ENCODE data around the gene AGK.

The AGK gene

DNA sequence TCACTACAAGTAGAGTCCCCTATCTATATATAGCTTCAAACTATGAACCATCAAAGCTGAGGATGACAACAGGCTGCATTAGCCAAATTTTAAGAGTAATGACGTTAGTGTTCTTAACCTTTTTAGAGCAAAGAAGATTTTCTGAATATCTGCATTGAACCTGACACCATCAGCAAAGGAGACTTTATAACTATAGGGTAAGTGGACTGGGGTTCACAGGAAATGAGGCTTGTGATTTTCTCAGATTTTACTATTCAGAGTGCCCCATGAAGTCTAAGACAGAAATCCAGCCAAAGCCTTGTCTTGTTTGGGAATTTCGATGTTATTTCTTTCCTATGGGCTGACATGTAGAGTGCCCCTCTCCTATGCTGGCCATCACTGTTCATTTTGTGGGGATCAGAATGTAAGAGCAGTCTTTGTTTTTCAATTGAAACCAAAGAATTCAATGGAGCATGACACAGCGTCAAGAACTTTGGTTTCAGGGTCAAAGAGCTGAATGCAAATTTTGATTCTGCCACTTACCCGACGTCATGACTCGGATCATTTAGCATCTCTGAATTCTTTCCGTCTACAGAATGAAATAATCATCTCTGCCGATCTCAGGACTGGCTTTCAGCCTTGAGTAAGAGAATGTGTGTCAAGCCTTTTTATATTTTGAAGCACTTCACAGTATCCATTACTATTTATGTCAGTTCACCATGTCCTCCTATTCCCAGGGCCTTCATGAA, 98.1 kb downstream of the AGK start:
- no peak for DNase-seq

DNA sequence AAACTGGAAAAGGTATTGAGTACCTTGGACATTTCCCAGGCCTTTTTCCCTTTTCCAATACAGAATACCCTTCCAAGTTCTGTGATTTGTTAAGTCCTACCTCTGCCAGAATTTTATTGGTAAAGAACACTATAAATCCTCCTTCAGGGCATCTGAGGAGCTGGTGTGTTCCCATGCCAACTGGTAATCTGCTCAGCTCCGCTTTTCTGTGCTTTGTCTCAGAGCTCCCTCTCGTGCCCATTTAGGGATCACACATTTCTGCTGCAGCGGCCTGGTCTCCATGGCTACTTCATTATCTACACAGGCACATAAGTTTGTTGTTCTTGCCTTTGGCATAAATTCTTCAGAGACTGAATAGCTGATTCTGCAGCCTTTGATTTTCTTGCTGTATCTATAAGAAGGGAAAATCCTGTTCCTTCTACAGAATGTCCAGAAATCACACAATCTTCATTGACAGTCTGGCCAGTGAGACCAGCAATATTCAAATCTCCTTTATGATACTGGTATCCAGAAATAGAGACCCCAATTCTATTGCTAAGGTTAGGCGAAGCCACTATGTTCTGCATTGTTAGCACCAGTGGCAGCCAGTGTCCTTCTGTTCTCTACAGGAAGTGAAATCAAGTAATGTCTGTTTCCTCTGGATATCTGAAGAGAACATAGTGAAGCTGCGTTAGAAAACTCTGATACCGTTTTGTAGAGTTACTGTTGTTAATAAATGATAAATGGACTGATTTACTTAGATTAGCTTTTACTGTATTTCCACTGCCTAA, 98.8 kb downstream of the AGK start:
- no peak for DNase-seq

DNA sequence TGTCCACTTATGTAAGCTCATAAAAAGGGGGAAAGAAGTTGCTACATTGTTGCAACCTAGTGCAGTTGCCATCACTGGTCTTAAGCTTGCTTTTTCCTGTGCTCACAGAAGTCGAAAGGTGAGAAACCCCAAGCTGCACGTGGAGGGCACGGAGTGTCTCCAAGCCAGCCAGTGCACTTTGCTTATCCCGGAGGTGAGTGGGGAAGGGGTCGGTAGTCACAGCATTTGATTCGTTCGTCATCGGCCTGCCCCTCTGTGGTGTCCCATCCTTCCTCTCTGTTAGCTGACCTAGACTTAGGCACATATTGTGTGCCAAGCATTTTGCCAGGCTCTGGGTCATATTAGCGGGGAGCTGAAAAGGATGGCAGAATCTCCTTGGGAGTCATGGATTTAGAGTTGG, 100.2 kb downstream of the AGK start:
- no peak for DNase-seq

DNA sequence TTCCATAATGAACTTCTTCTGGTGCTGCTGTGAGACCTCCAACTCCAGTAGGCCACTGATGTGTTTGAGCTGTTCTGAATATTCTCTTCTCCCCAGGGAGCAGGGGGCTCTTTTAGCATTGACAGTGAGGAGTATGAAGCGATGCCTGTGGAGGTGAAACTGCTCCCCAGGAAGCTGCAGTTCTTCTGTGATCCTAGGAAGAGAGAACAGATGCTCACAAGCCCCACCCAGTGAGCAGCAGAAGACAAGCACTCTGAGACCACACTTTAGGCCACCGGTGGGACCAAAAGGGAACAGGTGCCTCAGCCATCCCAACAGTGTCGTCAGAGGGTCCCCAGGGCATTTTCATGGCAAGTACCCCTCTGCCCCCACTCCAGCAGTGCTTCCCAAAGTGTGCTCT, 101.5 kb downstream of the AGK start:
- DNase-seq = no peak

DNA sequence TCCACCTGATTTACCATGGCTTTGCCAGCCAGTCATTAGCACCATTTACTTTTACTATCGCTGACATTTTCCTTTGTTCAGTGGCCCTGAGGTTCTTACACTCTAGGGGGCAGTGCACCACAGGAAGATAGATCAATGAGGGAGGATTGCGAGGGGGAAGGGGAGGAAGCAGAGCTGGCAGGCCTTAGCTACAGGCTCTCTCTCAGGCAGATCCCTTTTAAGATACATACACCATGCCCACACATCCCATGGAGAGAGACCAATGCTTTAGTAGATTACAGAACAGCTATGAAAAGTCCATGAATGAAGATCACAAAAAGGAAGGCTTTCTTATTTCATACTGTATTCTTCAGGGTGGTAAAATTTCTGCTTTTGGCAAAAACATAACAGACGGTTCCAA, 103.3 kb downstream of the AGK start:
- DNase-seq = peak; percentile 68

DNA sequence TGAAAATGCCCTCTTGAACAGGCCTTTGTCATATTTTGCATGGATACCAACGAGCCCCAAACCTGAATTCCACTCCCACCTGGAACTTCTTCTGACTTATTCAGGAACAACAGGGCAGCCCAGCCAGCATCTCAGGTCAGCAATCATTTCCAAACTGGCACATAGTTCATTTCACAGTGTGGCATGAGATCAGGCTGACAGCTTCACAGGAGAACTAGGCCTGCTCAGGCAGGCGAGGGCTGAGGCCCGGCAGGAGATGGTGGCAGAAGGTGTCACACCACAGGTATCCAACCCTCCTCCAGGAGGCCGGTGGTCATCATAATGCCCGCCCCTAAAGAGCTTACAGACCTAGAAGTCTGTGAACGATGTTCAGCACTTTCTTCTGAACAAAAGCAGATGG, 108.3 kb downstream of the AGK start:
- DNase-seq = no peak

DNA sequence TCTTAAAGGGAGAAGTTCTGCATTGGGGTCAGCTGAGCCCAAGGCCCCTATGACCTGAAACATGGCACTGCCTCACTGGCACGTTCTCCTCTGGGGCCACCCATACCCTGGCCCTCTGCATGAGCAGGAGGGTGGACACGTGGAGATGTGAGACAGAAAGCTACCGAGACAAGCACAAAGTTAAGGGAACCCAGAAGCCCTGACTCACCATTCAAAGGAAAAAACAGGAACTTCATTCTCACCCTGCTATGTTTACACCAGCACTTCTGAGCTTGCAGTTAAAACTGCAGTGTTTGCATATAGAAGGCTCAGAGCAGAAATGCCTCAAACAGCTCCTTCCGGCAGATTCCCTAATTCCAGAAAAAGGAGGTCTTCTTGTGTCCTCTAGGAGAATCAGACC, 109.0 kb downstream of the AGK start:
- peak; percentile 80 for DNase-seq

DNA sequence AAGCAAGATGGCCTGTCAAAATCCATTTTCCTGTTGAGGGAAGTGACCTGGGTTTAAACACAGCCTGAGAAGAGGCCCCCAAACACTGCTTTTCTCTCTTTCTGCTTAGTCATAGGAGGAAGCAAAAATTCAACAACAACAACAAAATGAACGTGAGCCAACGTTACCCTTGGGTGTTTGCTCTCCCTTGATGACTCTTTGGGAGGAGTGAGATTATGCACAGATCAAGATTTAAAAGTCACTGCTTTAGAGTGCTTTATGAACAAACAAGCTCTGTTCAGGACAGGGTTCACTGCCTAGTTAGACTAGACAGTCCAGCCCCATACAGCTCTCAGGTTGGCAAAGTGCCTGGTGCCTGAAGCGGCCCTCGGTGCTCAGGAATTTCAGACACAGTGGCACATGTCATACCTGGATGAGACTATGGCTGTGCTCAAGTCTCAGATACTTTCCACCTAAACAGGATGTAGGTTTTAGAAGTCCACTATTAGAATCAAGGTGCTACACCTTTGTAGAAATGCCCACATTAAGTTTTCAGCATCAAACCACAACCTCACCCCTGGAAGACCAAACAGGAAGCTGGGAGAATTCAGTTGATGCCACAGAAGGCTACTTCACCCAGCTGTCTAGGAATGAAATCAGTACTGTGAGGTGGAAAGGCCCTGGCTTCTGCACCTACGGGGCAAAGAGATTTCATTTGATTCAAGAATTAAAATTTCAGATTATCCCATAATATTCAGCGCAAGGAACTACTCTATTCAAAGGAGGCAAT, 112.1 kb downstream of the AGK start:
- peak; percentile 43 for DNase-seq

DNA sequence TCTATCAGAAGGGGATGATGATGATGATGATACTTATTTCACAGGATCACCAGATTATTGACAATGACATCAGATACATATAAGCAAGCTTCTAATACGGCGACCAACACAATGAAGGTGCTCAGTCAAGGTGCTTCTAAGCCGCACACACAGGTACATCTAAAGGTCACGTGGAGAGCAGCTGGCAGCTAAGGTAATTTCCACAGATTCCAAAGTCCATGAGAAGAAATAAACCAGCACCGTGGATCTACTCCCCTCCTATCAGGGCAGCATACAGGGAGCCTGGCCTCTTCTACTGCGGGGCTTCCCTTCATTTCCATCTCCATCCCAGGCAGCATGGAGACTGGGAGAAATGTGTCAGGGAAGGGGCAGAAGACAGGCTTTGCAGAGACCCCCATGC, 113.2 kb downstream of the AGK start:
- no peak for DNase-seq

DNA sequence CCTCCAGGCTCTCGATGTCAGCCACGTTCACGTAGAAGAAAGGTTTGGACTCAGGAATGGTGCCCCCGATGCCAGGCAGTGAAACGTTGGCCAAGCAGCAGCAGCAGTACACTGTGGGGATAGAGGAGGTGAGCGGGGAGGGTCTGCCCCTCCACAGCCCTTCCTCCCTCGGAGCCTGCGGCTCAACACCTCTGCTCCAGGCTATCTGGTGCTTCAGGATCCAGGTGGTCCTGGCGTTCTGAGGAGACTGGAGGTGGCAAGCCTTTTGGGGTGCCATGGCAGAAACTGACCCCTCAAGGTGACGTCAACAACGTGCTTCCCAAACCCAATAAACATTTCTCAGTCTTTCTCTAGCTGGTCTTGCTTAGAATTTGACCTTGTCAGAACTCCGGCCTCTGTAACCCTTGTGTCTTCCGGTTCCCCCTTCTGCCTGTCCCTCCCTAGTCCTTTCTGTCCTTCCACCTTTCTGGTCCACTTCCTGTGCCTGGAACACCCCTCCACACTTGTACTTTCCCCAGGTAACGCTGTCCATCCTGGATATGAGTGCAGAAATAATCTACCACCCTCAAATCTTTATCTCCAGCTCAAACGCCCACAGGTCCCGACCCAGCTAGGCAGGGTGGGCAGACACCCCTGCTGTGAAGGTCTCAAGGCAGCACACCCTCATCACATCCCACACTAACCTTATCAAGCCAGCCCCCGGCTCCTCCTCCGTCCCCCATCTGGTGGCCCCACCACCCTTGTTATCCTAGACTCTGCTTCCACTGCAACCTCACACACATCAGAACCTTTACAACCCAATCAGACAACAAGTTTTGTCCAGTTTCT, 114.2 kb downstream of the AGK start:
- DNase-seq = no peak

DNA sequence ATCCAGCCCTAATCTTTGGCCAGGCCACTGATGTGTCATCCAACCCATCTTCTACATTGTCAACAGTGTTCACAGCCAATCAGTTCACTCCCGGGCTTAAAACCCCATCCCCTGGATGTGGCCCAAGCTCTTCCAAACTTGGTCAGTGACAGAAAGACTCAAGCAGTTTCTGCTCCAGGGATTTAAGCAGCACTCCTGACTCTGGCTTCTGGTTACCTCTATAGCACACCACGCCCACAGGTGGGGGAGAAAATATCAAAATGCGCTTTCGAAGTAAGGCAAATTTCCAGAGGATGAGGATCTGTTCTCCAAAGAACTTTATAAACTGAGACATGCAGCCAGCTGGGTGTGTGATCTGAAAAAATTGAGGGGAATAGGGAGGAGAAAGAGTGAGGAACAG, 114.9 kb downstream of the AGK start:
- DNase-seq = no peak

DNA sequence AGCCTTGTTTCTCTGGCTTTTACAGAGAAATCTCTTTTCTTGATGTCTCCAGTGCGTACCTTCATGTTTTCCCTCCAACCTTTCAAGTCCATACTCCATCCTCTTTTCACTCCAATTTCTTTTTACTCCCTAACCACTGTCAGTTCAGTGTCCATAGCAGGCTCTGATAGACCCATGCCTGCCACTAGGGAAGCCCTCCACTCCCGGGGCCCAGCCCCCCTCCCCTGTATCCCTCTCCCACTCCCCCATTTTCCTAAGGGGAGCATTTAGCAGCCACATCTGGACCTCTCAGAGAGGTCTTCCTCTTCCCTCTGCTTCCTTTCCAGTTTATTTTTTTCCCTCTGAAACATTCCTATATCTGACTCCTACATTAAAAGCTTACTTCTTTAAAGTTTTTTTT, 117.6 kb downstream of the AGK start:
- DNase-seq = no peak

DNA sequence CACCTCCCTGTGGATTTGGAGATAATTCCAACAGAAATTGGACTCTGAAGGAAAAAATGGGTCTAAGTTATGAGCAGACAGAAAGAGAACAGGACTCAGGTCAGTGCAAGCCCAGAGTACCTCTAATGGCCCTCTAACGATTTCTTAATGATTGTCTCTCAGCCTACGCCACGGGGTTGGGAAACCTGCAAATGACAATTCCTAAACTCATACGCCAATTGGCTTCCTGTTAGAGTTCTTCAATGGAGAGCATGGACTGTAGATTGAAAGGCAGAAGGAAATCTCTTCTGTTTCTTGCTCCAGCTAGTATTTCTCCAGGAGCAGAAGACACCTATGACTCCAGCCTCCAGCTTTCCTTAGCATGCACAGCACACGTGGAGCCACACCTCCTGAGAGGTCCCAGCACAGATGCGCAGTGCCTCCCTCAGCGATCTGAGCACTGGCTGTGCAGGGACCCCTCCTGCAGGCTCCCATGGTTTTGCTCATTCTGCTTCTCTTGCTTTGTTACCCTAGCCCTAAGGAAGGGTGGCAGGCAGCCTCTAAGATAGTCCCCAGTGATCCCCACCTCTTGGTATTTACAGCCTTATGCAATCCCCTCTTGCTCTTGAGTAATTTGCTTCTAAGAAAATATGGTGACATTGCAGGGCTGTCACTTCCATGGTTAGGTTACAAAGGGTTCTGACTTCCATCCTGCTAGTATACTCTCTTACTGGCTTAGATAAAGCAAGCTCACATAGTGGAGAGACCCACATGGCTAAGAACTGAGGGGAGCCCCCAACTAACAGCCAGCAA, 120.7 kb downstream of the AGK start:
- DNase-seq = peak; percentile 85

DNA sequence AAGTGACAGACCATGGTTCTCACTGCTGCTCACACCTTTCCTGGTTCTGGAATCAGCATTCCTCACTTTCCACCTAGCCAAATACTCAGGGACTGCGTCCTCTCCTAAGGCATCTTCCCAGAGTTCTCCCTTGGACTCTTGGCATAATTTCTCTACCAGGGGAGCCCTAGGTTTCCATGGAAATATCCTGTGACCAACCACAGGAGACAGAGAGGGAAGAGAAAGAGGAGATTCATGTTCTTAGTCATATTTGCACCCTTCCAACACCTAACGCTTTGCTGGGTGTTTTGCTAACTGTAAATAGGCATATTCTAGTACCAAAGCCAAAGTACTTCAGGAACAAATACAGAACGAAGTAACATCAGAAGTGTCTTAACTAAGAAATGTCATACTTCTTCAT, 122.1 kb downstream of the AGK start:
- no peak for DNase-seq

DNA sequence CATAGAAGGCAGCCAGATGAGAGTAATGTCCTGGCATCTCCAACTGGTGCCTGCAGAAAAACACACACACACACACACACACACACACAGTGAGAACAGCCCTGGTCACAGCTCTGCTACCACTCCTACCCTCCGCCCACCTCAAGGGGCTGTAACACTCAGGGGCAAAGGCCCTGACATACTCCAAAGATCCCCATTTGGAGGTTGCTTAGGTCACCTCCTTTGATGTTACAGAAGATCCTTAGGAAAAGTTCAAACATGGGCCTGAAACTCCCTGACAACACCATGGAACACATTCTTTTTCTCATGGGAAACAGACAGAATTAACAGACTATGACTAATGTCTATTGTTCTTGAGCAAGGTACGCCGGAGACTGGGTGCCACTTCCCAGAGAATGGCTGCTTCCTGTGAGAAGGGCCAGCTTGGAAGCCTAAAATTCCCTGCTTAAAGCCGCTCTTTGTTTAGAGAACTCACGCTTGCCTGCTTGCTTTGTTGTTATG, 123.0 kb downstream of the AGK start:
- DNase-seq = no peak

DNA sequence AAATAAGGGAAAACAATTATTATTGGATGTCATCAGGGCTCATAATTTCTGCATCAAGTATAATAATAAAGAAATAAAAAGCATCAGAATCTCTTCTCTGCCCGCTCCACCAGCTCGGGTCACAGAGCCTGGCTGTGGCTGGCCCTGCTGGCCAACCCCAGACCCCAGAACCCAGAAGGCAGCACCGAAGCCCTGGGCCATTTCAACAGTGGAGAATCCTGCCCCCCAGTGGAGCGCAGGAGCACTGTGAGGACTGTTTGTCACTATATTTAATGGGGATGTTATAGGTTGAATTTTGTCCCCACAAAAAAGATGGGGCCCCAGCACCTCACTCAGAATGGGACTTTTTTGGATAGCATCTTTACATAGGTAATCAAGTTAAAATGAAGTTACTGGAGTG, 123.5 kb downstream of the AGK start:
- DNase-seq = no peak

DNA sequence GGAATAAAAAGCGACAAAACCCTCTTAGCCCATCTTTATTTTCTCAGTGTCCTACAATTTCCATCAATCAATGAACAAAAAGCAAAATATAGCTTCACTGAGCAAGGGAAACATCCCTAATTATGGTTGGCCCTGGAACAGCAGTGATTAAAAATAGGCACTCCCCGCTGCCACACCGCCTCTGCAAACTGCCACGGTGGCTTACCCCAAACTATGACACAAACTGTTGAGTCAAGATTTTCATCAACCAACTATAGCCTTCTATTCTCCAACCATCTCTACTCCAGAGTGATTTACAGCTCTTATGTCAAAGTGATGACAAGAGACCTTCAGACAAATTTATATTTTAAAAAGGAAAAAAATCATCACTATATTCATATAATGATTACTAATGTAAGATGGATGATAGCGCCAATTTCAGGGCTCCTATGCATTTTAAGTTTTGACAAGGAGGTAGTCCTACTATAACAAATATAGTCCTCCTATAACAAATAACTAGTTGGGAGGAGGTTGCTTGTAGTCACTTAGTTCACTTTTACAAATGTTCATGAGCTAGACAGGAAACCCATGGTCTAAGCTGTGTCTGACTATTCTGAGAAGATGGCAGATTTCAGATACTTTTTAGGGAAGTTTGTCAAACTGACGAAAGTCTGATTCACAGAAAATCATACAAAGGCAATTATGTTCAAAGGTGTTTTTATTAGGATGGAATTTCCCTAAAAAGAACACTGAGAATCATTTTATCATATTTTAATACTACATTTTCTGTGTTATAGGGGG, 124.4 kb downstream of the AGK start:
- peak; percentile 47 for DNase-seq

DNA sequence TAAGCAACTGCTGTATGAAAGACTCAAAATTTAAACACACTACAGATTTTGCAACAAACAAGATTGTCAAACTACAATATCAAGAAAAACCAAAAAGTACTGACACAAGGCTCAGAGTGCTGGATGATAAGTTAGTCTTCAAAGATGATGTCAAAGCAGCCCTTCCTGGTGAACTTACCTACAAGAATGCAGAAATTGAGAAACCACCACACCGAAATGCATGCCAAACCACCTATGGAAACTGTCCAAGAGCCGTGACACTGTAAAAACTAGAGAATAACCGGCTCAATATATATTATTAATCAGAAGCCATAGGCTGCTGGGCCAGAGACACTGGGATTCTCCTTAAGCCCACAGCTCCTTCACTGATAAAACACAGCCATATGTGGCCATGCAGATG, 125.4 kb downstream of the AGK start:
- peak; percentile 27 for DNase-seq

DNA sequence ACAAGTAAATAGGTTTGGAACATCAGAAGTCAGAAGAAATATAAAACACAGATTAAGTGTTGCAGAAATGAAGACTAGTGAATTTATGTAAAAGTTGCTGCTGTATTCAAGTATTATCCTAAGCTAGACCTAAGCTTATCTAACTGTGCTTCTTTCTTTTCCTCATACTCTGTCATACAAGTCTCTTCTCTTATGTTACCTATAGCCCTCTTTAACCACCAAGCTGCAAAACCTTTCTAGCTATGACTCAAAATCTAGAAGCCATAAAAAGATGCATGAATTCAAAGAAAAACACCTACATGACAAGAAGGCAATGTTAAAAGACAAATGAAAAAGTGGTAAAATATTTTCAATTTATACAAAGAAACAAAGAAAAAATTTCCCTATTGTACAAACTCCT, 127.8 kb downstream of the AGK start:
- DNase-seq = no peak

DNA sequence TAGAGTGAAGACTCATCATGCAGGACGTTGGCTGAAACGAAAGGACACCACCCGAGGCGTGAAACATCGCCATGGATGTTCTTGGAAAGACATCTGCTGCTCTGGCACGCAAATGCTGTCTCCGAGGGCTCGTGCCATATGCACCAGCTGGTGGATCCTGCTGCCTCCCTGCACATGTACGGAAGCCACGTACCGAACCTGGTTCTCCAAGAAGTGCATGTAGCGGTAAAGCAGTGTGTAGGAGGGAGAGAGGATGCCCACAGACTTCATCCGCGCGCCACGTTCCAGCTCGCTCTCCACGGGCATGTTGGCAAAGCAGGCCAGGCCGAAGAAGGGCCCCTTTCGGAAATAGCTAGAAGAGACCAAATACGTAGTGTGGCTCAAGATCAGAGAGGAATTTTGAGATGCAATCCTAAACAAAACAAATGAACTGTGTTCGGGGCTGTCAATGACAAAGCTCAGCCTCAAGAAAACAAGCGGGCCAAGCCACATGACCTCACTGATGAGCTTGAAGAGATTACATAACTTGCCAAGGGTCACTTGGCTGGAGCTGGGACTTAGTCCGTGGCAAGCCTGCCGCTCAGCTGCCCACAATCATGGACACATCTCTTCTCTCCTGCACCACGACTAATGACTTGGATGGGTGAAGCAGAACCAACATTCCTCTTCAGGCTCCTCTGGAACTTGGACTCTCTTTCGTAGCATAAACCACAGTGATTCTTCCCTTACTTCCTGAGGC, 134.2 kb downstream of the AGK start:
- DNase-seq = no peak
